GM23338 (cell line): Measurements from ENCODE around the gene ASPSCR1. TPM values are rescaled to one million over a fixed set of nuclear protein-coding genes. Genes with fewer than 3 reads are reported as not detected.

ENCODE experiments used
- ATAC-seq: fragments of 200-7000 bp; cut with Tn5 transposase; 3 replicates; pipeline ENCODE4 v1.9.1; 2020
- DNase-seq: peaks from one replicate; pipeline ENCODE4 v3.0.0-alpha.2; 2015; ENCODE audit warnings: low spot score
- H2AFZ ChIP-seq: fragments of 200-600 bp; sonication (generic); 2 replicates; pipeline ENCODE4 v1.8.0; 2016; ENCODE audit warnings: antibody characterized with exemption, mild to moderate bottlenecking, moderate library complexity
- H3F3A ChIP-seq: fragments of 200-600 bp; sonication (generic); replicated peaks from 2 replicates; pipeline ENCODE4 v1.8.0; 2017; ENCODE audit warnings: antibody characterized with exemption, mixed run types, low read depth
- H3K27ac ChIP-seq: fragments of 200-600 bp; sonication (generic); 2 replicates; pipeline ENCODE4 v1.6.1; 2016; ENCODE audit warnings: low read depth
- H3K27me3 ChIP-seq: fragments of 200-600 bp; sonication (generic); 2 replicates; pipeline ENCODE4 v1.8.0; 2016; ENCODE audit warnings: mild to moderate bottlenecking, mixed run types, moderate library complexity; ENCODE audit not compliant: insufficient read depth
- H3K36me3 ChIP-seq: fragments of 200-600 bp; sonication (generic); 2 replicates; pipeline ENCODE4 v1.8.0; 2016; ENCODE audit warnings: mild to moderate bottlenecking; ENCODE audit not compliant: insufficient read depth
- H3K4me1 ChIP-seq: fragments of 200-600 bp; sonication (generic); 2 replicates; pipeline ENCODE4 v1.8.0; 2016; ENCODE audit warnings: mild to moderate bottlenecking, moderate library complexity; ENCODE audit not compliant: insufficient read depth
- H3K4me2 ChIP-seq: fragments of 200-600 bp; sonication (generic); 2 replicates; pipeline ENCODE4 v1.7.1; 2017; ENCODE audit warnings: mixed run types
- H3K4me3 ChIP-seq: fragments of 200-600 bp; sonication (generic); 2 replicates; pipeline ENCODE4 v1.6.1; 2016; ENCODE audit warnings: mixed run types
- H3K79me2 ChIP-seq: fragments of 200-600 bp; sonication (generic); replicated peaks from 2 replicates; pipeline ENCODE4 v1.8.0; 2017; ENCODE audit warnings: mild to moderate bottlenecking; ENCODE audit not compliant: insufficient read depth
- H3K9me2 ChIP-seq: fragments of 200-600 bp; sonication (generic); 2 replicates; pipeline ENCODE4 v1.8.0; 2017; ENCODE audit not compliant: insufficient read depth
- H4K20me1 ChIP-seq: fragments of 200-600 bp; sonication (generic); replicated peaks from 2 replicates; pipeline ENCODE4 v1.8.0; 2017; ENCODE audit warnings: mild to moderate bottlenecking; ENCODE audit not compliant: insufficient read depth
- H3K27ac Mint-ChIP-seq: 2 replicates; pipeline ENCODE4 v1.8.0; 2020; ENCODE audit warnings: inconsistent platforms, mild to moderate bottlenecking, moderate library complexity, mixed read lengths
- H3K27me3 Mint-ChIP-seq: 3 replicates; pipeline ENCODE4 v1.8.0; 2022; ENCODE audit warnings: low read depth, mild to moderate bottlenecking, moderate library complexity, mixed read lengths, inconsistent platforms; ENCODE audit not compliant: insufficient read depth, poor library complexity
- H3K36me3 Mint-ChIP-seq: 3 replicates; pipeline ENCODE4 v1.8.0; 2021; ENCODE audit warnings: low read depth, mild to moderate bottlenecking, inconsistent platforms, moderate library complexity, mixed read lengths
- H3K4me1 Mint-ChIP-seq: 3 replicates; pipeline ENCODE4 v1.8.0; 2020; ENCODE audit warnings: mild to moderate bottlenecking, inconsistent platforms, mixed read lengths
- H3K4me3 Mint-ChIP-seq: 3 replicates; pipeline ENCODE4 v1.8.0; 2021; ENCODE audit warnings: moderate library complexity, mild to moderate bottlenecking, inconsistent platforms, mixed read lengths
- H3K9me3 Mint-ChIP-seq: 3 replicates; pipeline ENCODE4 v1.8.0; 2020; ENCODE audit warnings: moderate library complexity, mild to moderate bottlenecking, inconsistent platforms, mixed read lengths
- CTCF ChIP-seq, 2 experiments: fragments of 200-600 bp in 1 of 2; sonication (generic) in 1 of 2; conservative IDR thresholded peaks; 2 replicates each; pipeline versions ENCODE4 v1.5.1 to v1.6.1; 2016 to 2017; ENCODE audit warnings: antibody characterized with exemption in 2 of 2, low read depth in 2 of 2, mild to moderate bottlenecking in 2 of 2, moderate library complexity in 1 of 2
- ETS1 ChIP-seq: IDR thresholded peaks from 2 replicates; pipeline ENCODE4 v1.6.1; 2016; ENCODE audit warnings: antibody characterized with exemption
- EZH2 ChIP-seq: fragments of 200-600 bp; sonication (generic); IDR thresholded peaks from one replicate; pipeline ENCODE4 v1.8.0; 2017; ENCODE audit warnings: antibody characterized with exemption, mild to moderate bottlenecking, low read depth; ENCODE audit not compliant: unreplicated experiment
- JUNB ChIP-seq: IDR thresholded peaks from one replicate; pipeline ENCODE4 v1.6.1; 2016; ENCODE audit warnings: antibody characterized with exemption; ENCODE audit not compliant: unreplicated experiment
- NANOG ChIP-seq: IDR thresholded peaks from 2 replicates; pipeline ENCODE4 v1.6.1; 2016; ENCODE audit warnings: antibody characterized with exemption, borderline replicate concordance
- POLR2AphosphoS5 ChIP-seq: IDR thresholded peaks from 2 replicates; pipeline ENCODE4 v1.6.1; 2016; ENCODE audit warnings: antibody characterized with exemption, low read depth
- STAT1 ChIP-seq: IDR thresholded peaks from one replicate; pipeline ENCODE4 v1.6.1; 2016; ENCODE audit warnings: antibody characterized with exemption; ENCODE audit not compliant: unreplicated experiment
- ZNF114 ChIP-seq: fragments of 250-450 bp; sonication (Bioruptor Pico); IDR thresholded peaks from 2 replicates; pipeline ENCODE4 v1.5.0; 2020; ENCODE audit warnings: mild to moderate bottlenecking, moderate library complexity
- ZNF331 ChIP-seq: fragments of 250-450 bp; sonication (Bioruptor Pico); IDR thresholded peaks from 2 replicates; pipeline ENCODE4 v1.5.0; 2020; ENCODE audit warnings: low read depth, mild to moderate bottlenecking, moderate library complexity
- ZNF462 ChIP-seq: fragments of 250-450 bp; sonication (Bioruptor Pico); IDR thresholded peaks from 2 replicates; pipeline ENCODE4 v1.5.0; 2020; ENCODE audit warnings: mild to moderate bottlenecking, moderate library complexity
- polyA plus RNA-seq: library from polyadenylated mRNA; unstranded; fragments of >200 nt; fragmentation: Nextera tagmentation; extraction: Ambion mirVana; gene quantifications from 2 replicates; pipeline ENCODE4 v1.2.1, GENCODE V29; 2016
- total RNA-seq: library from RNA; depleted of rRNA; stranded (reverse); fragments of >200 nt; shearing (Covaris generic); gene quantifications from 2 replicates; pipeline ENCODE4 v1.2.3, GENCODE V29; 2014

The ASPSCR1 gene
- total and polyA plus RNA-seq, 2 experiments from 2014 or later, result 44.2 to 46.9 TPM

GRCh38 chr17:82062076-82062983 lies 84.9 kb downstream of the ASPSCR1 start (continued):
- TF ChIP-seq CTCF (conservative IDR thresholded peaks at IDR 0.05; ENCODE audit: low read depth in 2 of 2) (peak in 1 of 2 experiments; percentile 16; a peak in 1 of 4 replicates), NANOG (no peak)

DNA sequence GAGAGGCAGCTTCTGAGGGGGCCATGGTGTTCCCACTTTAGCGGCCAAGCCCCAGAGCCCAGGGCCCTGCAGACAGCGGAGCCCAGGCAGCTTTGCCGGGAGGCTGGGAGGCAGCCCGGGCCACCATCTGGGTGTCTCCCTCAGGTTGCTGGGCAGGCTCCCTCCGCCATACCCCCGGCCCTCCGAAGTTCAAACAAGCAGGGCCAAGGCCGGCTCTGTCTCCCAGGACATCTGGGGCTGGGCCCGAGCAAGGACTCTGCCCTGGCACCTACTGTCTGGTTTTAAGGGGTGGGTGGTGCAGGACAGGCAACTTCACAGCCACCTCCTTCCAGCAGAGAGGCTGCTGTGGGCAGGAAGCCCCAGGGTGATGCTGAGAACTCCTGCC lies 85.5 kb downstream of the ASPSCR1 start:
- peaks cover 4% of the 10 kb centered on the region; the same call in 2 of the 3 replicates for H3K4me1 Mint-ChIP-seq
- Histone ChIP-seq H3K27me3 (no peaks in the 10 kb centered on the region), H2AFZ (no peak overlapping the region), H3K79me2 (no peaks in the 10 kb centered on the region), H3K9me2 (no peaks in the 10 kb centered on the region), H3F3A (peaks cover 7% of the 10 kb centered on the region; the same call in 1 of the 2 replicates), H3K4me3 (no peak overlapping the region), H3K36me3 (no peaks in the 10 kb centered on the region), H3K4me2 (no peak overlapping the region), H3K4me1 (no peaks in the 10 kb centered on the region), H3K27ac (no peak overlapping the region), H4K20me1 (no peaks in the 10 kb centered on the region)
- no peak overlapping the region for H3K4me3 Mint-ChIP-seq
- H3K36me3 Mint-ChIP-seq, result peaks cover 4% of the 10 kb centered on the region
- TF ChIP-seq POLR2AphosphoS5 (no peak), ETS1 (no peak), ZNF114 (no peak), ZNF331 (CRISPR knock-in tag) (no peak), EZH2 (no peak), STAT1 (no peak), ZNF462 (CRISPR knock-in tag) (no peak), JUNB (no peak), NANOG (no peak)
- DNase-seq, result no peak
- ATAC-seq, result no peak
- H3K27ac Mint-ChIP-seq, result no peak overlapping the region
- H3K9me3 Mint-ChIP-seq, result no peaks in the 10 kb centered on the region
- peaks cover 7% of the 10 kb centered on the region for H3K27me3 Mint-ChIP-seq
